HG02943 (cell line): Measurements from ENCODE around the gene CAVIN2.

Source experiments
- ATAC-seq: cut with Tn5 transposase; IDR thresholded peaks from one replicate; pipeline ENCODE4 v1.9.1; 2021; ENCODE audit warnings: mild to moderate bottlenecking, low read depth, moderate library complexity; ENCODE audit not compliant: unreplicated experiment

The CAVIN2 gene

DNA sequence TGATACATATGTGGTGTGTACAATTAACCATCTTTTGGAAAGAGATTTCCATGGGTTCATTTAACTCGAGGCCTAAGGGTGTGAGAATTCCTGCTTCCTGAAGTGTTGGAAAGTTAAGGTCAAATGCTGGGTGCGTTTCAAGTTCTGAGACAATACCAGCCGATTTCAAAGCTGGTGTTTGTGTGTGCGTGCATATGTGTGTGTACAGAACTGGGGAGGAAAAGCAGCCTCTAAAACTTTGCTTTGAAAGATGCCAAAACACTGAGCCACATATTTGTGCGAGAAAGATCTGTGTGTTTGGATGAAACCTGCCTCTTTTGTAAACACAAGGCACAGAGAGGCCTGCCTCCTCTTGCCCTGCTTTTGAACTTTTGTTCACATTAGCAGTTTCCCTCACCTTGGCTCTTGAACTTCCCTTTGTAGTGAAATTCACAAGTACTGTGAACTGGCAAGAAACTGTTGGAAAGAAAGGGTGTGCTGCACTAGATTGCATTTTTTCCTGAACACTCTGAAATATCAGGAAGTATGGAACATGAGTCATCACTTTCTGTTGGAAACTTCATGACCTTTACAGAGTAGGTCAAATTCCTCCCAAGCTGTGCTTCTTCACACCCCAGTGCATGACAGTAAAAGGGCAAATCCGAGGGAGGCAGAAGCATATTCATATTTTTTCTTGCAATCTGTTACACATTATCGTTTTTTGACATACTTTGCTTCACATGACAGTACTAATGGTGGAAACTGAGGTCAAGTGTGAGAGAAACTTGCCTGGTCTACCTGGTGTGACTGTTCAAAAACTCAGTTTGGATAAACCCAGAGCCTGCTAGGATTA is 20.0 kb upstream of the CAVIN2 start:
- ATAC-seq: no peak

DNA sequence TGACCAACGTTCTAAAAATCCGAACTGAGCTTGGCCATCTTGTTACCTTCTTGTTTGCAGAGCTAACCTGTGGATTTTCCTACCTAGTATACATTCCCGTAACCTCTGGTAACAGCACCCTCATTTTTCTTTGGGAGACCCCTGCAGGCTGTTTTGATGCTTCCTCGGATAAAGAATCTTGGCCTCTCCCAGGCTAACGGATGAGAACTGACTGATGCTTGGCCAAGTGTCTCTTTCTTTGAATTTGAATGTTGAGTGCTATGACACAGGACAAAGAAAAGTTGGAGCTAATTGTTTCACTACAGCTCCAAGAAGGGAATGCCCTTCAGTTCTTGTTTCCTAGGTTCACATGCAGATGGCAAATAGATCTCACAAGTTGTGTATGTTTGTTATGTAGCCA is 19.3 kb upstream of the CAVIN2 start:
- no peak for ATAC-seq

DNA sequence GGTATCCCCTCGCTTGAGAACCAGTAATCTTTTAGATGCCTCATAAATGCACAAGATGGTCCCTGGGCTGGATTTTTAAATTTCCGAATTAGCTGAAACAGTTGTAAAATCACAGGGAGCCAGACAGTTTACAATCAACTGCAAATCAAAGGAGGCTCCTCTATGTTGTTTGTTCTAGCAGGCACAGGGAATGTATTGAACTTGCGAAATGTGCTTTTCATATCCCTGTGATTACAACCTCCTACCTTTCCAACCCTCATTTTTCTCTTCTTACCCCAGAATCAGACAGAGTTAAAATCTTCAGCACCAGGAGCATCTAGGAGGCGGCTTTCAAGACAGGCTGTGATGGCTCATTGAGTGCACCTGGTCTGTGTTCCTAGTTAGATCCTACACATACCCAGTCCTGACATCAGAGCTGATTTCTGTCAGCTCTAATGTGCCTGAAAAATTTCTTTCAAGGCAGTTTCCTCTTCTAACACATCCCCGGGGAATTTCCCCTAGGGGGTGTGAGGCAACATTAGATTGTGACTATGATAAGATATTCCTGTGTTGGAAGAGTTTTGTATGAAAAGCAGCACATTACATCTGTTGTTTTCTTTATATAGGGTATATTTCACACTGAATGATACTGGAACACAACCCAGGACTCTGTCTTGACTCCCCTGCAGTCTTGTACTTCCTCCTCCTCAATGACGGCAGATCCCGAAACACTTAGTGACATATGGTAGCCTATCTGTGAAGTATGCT is 17.9 kb upstream of the CAVIN2 start:
- ATAC-seq: no peak

DNA sequence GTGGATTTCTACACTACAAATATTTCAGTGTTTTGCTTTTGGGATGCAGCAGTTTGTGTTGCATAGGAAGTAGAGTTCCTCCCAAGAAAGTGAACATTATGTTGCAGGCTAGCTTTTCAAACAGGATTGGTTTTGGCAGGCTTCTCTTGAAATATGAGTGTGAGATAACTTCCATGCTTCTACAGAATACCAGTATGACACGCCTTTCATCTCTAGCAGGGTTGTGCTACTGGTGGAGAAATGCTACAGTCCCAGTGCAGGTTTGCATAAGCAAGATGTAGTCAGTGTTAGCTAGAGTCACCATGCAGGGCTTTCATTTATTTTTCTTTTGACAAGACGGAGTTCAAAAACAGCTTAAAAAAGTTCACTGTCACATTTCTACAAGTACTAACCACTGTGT is 17.1 kb upstream of the CAVIN2 start:
- no peak for ATAC-seq

DNA sequence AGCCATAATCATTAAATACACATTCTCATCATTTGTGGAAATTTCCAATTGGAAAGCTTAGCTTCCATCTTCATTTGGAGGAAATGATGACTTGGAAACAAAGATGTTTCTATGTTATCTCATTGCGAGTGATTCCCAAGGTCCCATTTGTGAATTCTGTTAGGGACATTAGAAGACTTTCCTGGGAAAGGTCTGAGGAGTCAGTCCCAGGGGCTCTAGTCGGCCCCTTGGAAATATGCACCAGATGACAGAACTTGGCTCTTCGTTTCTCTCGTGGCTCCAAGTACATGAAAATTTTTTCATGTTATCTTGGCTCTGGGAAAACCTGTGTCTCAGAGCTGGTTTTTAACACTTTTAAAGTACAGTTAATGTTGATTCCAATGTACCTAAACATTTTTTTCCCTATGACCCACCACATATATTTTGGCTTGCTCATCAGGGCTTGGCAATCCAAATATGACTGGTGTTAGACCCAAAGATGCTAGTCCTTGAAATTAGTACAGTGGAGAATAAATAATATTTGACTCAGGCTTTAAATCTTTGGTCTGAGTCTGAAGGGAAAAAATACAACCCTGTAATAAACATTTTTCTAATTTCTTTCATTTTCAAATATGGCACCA is 15.4 kb upstream of the CAVIN2 start:
- no peak for ATAC-seq

DNA sequence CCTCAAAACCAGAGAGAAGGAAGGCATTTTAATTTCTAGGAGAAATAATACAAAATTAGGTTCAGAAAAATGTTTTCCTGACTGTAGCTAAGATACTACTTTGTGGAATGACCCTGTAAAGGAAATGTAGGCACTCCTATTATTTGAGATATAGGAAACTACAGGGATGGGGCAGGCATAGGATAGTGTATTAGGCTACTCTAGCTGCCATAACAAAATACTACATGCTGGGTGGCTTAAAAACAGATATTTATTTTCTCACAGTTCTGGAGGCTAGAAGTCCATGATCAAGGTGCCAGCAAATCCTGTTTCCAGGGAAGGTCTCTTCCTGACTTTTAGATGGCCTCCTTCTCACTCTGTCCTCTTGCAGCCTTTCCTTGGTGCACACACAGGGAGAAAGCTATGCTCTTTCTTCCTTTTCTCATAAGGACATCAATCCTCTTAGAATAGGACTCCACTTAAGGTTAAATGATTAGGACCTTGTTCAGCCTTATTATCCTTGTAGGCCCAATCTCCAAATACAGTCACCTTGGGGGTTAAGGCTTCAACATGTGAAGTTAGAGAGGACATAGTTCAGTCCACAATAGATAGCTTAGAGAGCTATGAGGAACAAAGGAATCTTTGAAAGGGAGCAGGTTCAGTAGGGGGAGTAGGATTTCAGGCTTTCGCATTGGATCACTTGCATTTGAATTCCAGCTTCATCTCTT is 14.0 kb upstream of the CAVIN2 start:
- ATAC-seq: no peak

DNA sequence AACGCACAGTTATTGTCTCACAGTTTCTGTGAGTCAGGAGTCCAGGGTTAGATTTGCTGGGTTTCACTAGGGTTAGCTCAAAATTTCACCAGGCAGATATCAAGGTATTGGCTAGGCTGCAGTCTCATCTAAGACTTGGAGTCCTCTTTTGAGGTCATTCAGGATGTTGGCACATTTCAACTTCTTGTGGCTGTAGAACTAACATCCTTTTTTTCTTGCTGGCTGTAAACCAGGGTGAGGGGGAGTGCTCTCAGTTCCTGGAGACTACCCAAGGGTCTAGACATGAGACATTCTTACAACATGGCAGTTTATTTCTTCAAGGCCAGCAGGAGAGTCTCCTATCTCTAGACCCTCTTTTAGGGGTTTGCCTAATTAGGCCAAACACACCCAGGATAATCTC is 12.8 kb upstream of the CAVIN2 start:
- ATAC-seq: no peak

DNA sequence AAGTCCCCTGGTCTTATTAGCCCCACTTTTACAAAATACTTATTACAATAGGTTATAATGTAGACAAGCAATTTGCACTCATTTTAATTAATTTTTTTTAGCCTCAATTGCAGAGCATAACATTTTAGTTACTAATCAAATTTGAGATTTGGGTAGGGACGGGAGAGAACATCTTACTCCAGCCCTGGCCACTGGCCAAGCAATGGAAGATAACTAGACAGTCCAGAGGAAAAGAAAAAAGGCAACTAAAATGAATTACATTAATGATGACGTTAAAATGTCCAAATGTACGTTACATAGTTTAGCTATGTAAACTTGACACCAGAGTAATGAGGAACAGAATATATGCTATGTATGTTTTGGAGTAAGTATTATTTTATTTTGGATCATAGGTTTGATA is 11.0 kb upstream of the CAVIN2 start:
- ATAC-seq: no peak

DNA sequence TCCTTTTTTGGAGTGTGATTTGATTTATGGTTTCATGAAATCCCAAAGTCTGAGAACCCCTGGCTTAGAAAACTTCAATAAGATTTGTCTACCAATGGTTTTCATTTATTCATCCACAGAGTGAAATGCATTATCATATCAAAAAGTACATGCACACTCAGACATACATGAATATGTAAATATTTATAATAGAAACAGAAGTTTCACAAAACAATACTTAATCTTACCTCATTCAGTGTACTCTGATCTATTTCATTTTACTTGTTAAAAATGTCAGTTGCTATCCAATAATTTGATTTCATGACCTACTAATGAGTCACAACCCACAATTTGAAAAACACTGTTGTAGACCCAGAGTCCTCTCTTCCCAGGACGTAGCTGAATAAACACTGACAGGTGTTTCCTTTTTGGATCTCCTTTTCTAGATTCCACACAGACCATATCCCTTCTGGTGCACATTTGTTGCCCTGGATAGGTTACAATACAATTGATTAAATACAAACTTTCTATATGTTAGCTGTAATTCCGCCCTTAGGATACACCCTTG is 10.4 kb upstream of the CAVIN2 start:
- ATAC-seq: no peak

DNA sequence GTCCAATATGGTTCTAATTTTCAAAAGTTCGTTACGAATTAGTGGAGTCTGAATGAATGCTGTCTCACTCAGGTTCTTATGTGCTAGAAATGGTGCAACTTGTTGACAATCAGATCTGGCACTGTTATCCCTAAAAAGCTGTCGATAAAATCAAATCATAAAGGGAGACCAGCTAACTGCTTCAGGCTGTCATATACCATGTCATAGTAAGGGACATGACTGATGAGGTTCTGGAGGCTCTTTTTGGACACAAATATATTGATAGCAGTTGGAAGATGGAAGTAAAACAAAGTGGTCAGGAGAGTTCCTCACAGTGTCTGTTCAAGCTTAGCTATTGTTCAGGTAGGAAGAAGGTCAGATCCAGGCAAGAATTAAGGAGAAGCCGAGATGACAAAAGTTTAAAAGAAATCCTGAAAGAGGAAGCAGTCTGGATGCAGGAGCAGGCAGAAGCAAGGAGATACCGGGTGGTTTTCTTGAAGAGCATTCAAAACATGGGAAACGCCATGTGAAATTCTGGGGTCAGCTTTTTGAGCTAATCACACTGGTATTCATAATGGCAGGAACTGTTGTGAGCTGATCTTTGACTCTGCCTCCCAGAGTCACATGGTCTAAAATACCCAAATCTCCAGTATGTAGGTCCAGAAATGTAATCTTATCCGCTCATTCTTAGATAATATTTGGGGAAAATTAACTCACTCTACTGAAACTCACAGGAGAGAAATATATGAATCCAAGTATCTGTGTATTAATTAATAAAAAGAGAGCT is 9.4 kb upstream of the CAVIN2 start:
- ATAC-seq: no peak

DNA sequence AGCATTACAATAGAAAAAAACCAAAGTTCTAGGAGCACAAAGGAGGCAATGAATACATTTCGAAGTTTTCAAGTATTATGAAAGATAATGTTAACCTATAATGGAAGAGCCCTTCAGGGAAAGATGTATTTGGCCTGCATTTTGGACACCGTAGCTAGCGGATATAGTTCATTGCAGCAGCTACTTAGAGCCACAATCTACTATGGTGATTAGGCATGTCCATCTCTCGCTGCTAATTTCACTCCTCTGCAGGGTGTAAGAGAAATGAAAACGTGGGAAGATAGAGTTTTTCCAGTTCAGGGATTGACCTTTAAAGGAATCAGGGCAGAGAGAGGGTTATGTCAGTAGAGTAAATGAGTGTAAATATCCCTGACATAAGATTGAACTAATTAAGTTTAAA is 8.5 kb upstream of the CAVIN2 start:
- no peak for ATAC-seq

DNA sequence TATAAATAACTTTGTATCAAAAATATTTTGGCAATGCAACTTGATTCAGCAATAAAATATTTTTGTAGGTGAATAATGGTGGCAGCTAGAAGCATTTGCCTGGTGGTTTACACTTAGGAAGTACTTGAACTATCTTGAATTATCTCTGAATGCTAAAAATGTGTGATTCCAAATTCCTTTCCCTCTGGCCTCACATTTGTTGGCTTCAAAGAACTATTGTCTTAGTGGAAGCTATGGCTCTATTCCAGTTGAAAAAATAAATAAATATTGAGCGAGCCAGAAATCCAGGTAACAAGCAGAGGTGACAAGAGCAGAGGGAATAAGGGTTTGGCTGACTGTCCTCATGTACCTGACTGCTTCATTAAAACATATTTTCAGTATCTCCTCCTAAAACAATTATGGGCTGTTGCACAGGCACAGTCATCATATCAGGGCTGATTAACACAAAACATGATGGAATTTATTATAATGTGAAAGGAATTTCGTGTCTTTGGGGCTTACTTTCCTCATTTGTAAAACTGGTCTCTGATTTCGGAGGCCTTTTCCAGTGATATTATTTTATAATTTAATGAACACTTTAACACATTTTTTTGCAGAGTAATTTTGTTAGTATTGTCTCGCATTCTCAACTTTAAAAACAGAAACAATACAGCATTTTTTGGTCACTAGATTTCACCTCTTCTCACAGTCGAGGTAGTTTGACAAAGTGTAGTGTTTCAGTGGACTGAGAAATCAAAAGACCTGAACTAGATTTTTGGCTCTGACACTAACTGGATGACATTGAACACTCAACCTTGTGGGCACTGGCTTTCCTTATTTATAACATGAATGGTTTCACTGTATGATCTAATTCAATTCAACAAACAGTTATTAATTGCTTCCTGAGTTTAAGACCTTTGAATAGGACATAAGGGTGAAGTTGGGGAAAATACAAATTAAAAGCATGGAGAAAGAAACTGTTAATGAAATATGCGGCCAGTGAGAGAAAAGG is 7.8 kb upstream of the CAVIN2 start:
- no peak for ATAC-seq

DNA sequence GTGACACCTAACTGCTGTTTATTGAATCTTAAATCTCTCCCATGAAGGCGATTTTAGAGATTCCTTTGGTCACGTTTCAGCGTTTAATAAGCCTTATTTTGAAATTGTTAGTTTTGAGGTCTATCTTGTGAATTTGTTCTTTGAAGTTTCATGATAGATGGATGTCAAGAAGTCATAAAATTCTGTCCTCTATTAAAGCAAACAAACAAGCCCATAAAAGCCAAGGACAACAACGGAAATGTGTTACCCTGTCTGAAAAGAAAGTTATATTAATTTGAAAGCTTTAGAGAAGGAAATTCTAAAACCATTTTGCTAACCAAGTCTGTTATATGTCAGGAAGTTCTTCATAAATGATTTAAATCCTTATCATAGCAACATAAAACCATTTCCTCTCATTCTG is 7.0 kb upstream of the CAVIN2 start:
- ATAC-seq: no peak

DNA sequence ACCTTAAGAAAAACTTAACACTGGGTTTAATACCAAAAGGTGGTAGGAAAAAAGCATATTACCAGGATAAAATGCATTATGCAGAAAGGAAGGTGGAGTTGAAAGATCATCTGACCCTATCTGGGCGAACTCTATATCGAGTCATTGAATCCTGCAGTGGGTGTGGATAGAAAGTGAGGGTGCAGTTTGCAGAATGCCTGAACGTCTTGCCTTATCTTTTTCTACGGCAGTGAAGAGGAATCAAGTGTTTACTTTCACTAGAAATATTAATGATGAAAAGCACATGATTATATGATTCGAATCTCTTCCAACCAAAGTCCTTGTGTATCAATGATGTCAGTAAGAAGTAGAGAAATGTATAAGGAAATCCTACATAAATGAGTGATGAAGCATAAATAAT is 4.3 kb upstream of the CAVIN2 start:
- no peak for ATAC-seq

DNA sequence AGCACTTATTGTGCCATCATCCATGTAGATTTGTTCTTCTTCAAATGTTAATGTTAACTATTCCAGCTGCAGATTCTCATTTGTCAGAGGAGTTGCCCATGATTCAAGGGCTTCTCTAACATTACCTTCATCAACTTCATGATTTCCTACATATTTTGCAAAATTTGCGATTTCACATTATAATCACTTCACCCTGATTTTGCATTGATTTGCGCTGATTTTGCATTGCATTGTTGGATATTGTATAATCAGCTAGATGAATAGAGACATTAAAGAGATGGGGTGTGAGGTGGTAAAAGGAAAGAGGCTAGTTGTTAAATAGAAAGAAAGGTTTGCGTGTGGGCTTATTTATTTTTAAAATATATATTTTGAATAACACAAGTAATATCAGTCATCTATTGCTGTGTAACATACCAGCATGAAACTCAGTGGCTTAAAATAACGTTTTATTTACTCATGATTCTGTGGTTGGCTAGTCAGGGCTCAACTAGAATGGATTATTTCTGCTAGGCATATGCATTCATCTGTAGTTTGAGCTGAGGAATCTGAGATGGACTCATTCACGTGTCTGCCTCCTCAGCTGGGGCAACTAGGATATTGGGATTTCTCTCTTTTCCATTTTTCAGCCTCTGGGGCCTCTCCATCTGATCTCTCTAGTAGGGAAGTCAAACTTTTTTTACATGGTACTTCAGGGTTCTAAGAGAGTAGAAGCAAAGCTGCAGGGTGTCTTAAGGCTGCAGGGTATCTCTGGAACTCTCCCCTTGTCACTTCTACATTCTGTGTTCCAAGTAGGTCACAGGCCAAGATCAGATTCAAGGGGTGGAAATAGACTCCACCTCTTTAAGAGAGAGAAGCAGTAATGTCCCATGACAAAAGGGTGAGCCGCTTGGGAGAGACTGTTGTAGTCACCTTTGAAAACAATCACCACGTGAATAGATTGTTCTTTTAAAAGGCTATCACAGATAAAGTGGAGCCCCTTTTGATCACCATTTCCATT is 2.2 kb upstream of the CAVIN2 start:
- no peak for ATAC-seq

DNA sequence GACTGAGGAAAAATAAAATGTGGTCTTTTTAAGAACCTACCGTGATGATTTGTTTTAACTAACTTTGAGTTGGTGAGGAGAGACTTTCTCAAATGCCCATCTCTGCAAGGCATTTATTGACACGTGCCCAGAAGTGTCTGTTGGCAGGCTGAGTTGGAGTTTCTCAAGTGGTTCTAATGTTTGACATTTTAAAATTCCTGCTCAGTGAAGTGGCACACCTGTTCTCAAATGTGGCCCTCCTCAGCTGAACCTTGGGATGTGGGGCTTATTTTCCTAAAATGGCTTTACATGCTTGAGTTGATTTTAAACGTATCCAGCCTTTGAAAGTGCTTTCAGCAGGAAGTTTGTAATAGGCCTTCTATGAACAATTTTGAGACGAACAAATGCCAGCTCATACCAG is 876 bp upstream of the CAVIN2 start:
- ATAC-seq: no peak

DNA sequence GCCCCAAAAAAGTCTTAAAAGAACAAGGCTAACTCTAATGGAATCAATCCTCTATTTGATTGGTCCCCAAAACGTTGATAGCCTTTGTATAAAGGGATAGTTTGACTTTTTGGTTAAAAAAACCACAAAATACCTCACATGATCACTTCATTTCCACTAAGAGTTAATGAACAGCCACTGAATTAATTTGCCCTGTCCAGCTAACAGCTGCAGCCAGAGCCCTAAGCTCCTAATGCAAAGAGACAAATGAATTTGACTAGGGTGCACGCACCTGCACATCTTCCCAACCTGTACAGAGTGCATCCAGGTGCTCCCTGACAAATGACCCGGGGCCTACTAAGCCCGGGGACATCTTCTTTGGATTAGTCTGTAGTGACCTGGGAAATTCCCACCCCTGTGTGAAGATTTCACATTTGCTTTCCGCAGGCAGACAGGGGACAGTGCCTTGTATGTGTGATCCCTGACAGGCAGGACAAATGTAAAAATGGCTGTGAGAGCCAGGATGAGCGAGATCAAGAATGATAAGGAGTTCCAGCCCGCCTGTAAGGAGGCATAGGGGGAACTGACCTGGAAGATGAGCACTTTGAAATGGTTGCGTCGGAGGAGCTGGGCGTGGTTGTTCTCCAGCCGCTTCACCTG is 893 bp downstream of the CAVIN2 start:
- peak; percentile 55 for ATAC-seq
